DOHH2 (cell line): ENCODE measurements around the gene KRTAP2-1.
"Not testable (repeated sequence)": the region's sequence is repeated elsewhere in the genome, so short reads cannot be mapped to it uniquely, and the experiment has no call there.

Source experiments
- H3F3A ChIP-seq: fragments of 200-600 bp; sonication (generic), shearing (Covaris generic); 2 replicates; pipeline ENCODE4 v1.6.0; 2016; ENCODE audit warnings: antibody characterized with exemption, mild to moderate bottlenecking; ENCODE audit not compliant: control insufficient read depth, insufficient read depth
- H3K27ac ChIP-seq: fragments of 200-600 bp; sonication (generic); 2 replicates; pipeline ENCODE4 v1.5.1; 2014; ENCODE audit warnings: low read depth, mild to moderate bottlenecking, low read length, moderate library complexity
- H3K27me3 ChIP-seq: fragments of 200-600 bp; sonication (generic); 2 replicates; pipeline ENCODE4 v1.6.1; 2014; ENCODE audit warnings: mild to moderate bottlenecking, low read length, mixed read lengths; ENCODE audit not compliant: control insufficient read depth
- H3K36me3 ChIP-seq: fragments of 200-600 bp; sonication (generic); 2 replicates; pipeline ENCODE4 v1.6.1; 2014; ENCODE audit warnings: mild to moderate bottlenecking, low read length, moderate library complexity, mixed read lengths; ENCODE audit not compliant: control insufficient read depth
- H3K4me1 ChIP-seq: fragments of 200-600 bp; sonication (generic); 2 replicates; pipeline ENCODE4 v1.6.1; 2014; ENCODE audit warnings: mild to moderate bottlenecking, low read length, mixed read lengths; ENCODE audit not compliant: control insufficient read depth
- H3K4me2 ChIP-seq: fragments of 200-600 bp; sonication (generic); 2 replicates; pipeline ENCODE4 v1.6.0; 2014; ENCODE audit warnings: mild to moderate bottlenecking, low read length, moderate library complexity
- H3K4me3 ChIP-seq: fragments of 200-600 bp; sonication (generic); 2 replicates; pipeline ENCODE4 v1.5.1; 2014; ENCODE audit warnings: mild to moderate bottlenecking, low read length, mixed read lengths
- H3K79me2 ChIP-seq: fragments of 200-600 bp; sonication (generic); 2 replicates; pipeline ENCODE4 v1.6.1; 2014; ENCODE audit warnings: mild to moderate bottlenecking, low read length, mixed read lengths; ENCODE audit not compliant: control insufficient read depth
- H3K9me2 ChIP-seq: fragments of 200-600 bp; sonication (generic); replicated peaks from 2 replicates; pipeline ENCODE4 v1.6.1; 2014; ENCODE audit warnings: mild to moderate bottlenecking, low read length, mixed read lengths; ENCODE audit not compliant: control insufficient read depth
- H3K9me3 ChIP-seq: fragments of 200-600 bp; sonication (generic); 2 replicates; pipeline ENCODE4 v1.6.1; 2014; ENCODE audit warnings: antibody characterized with exemption, low read length, mixed read lengths; ENCODE audit not compliant: control insufficient read depth, insufficient read depth
- H4K20me1 ChIP-seq: fragments of 200-600 bp; sonication (generic); 2 replicates; pipeline ENCODE4 v1.6.0; 2014; ENCODE audit warnings: low read depth, mild to moderate bottlenecking, antibody characterized with exemption, low read length, moderate library complexity; ENCODE audit not compliant: control insufficient read depth, insufficient read depth
- EZH2phosphoT487 ChIP-seq: fragments of 200-600 bp; sonication (generic); IDR thresholded peaks from 2 replicates; pipeline ENCODE4 v1.6.1; 2017; ENCODE audit warnings: borderline replicate concordance, mild to moderate bottlenecking, antibody characterized with exemption, low read length, moderate library complexity, mixed read lengths
- TF ChIP-seq, protein P1 (sequence below): fragments of 200-600 bp; sonication (generic); IDR thresholded peaks from one replicate; pipeline ENCODE4 v1.5.1; 2014; ENCODE audit warnings: antibody characterized with exemption, mild to moderate bottlenecking, low read depth, low read length; ENCODE audit not compliant: poor library complexity, severe bottlenecking

The KRTAP2-1 gene

DNA sequence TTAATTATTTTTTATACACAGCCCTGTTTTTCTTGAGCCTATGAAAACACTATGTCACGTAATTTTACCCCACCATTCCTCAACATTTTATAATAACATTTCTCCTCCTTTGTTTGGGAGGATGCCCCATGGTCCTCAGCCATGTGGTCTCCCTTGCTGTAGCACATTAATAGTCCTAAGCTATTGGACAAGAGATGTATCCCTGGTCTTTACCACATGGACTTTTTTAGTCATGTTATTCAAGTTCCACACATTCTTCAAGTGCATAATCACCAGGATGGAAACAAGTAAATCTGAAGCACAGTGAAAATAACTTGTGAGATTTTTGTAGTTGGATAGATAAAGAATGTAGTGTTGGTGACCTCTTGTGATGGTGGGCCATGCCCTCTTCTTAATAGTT, 14.8 kb upstream of the KRTAP2-1 start:
- TF ChIP-seq, protein P1, sequence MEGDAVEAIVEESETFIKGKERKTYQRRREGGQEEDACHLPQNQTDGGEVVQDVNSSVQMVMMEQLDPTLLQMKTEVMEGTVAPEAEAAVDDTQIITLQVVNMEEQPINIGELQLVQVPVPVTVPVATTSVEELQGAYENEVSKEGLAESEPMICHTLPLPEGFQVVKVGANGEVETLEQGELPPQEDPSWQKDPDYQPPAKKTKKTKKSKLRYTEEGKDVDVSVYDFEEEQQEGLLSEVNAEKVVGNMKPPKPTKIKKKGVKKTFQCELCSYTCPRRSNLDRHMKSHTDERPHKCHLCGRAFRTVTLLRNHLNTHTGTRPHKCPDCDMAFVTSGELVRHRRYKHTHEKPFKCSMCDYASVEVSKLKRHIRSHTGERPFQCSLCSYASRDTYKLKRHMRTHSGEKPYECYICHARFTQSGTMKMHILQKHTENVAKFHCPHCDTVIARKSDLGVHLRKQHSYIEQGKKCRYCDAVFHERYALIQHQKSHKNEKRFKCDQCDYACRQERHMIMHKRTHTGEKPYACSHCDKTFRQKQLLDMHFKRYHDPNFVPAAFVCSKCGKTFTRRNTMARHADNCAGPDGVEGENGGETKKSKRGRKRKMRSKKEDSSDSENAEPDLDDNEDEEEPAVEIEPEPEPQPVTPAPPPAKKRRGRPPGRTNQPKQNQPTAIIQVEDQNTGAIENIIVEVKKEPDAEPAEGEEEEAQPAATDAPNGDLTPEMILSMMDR: no peak
- no peak for TF ChIP-seq EZH2phosphoT487
- Histone ChIP-seq H3K4me1 (no peaks in the 10 kb centered on the region), H3K9me2 (no peaks in the 10 kb centered on the region), H3K79me2 (no peaks in the 10 kb centered on the region), H3K36me3 (no peaks in the 10 kb centered on the region), H3K4me3 (no peak overlapping the region), H4K20me1 (no peaks in the 10 kb centered on the region), H3F3A (no peaks in the 10 kb centered on the region), H3K27me3 (no peaks in the 10 kb centered on the region), H3K27ac (no peak overlapping the region), H3K4me2 (no peak overlapping the region), H3K9me3 (no peaks in the 10 kb centered on the region)

DNA sequence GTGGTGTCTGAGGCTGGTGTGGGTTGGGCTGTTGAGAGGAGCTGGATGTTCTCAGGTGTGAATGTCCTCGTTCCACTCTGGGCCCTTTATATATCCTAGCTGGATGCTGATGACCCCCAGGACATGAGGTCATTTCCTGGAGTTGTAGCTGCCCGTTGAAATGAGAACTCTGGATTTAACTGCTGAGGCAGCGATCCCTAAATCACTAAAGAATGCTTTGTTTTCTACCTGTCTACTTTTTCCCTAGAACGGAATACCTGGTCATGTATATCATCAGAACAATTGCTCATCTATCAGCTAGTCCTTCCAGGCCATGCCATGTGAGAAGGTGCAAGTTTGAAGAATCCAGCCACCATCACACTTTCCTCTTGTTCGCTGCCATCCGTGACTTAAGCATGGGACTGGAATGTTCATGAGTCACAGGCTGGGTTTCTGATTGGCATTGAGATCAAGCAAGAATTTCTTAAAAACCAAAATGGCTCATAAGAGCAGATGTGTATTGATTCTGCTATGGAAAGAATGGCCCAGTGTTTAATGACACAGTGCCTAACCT, 13.0 kb upstream of the KRTAP2-1 start, which contains the start of gene KRTAP2-3:
TSS of gene KRTAP2-3 (minus strand) at position 63 of the 553 bp plus-strand sequence. CDS start 64 bp downstream, outside the sequence.
- no peaks in the 10 kb centered on the region for H3K9me2 ChIP-seq
- H3K4me3 ChIP-seq: no peak within 1 kb of the TSS
- no peak within 1 kb of the TSS for H3K4me2 ChIP-seq
- H3K27me3 ChIP-seq: 0 out of 2 replicates have a peak, but pooled peaks cover 2% of the 10 kb centered on the region
- no peaks in the 10 kb centered on the region for H3K4me1 ChIP-seq
- H3K9me3 ChIP-seq: no peaks in the 10 kb centered on the region
- H3K27ac ChIP-seq: no peak within 1 kb of the TSS
- H3K36me3 ChIP-seq: no peaks in the 10 kb centered on the region
- no peak for TF ChIP-seq EZH2phosphoT487
- TF ChIP-seq, protein P1: no peak
- H4K20me1 ChIP-seq: no peaks in the 10 kb centered on the region
- H3K79me2 ChIP-seq: no peaks in the 10 kb centered on the region
- H3F3A ChIP-seq: no peaks in the 10 kb centered on the region

DNA sequence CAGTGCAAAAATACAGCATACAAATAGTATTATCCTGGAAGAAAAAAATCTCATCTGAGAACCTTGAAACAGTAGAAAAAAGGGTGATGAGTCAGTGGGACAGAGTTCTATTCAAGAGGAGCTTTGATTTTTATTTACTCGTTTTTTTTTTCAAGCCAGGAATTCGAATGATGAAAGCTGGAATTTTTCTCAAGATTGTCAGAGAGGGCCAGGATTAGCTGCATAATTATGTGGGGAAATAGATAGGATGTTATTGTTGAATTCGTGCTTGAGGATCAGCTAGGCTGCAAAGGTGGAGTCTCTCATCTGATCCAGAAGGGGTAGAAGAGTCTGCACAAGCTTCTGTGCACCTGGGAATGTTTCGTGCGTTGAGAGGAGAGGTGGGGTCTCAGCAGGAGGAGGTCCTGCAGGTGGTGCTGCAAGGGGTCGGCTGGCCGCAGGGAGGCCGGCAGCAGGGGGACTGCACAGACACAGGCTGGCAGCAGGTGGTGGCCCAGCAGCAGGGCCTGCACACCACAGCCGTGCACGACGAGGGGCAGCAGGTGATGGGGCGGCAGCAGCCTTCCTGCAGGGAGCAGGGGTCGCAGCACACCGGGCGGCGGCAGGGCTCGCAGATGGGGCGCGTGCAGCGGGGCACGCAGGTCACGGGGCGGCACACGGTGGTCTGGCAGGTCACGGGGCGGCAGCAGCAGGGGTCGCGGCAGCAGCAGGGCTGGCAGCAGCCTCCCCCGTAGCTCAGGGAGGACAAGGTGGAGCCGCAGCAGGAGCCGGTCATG, 12.3 kb upstream of the KRTAP2-1 start:
- H3K4me2 ChIP-seq, H3K4me3 ChIP-seq, H3K27ac ChIP-seq, H3F3A ChIP-seq, H3K4me1 ChIP-seq, H4K20me1 ChIP-seq, H3K9me2 ChIP-seq, H3K36me3 ChIP-seq, H3K9me3 ChIP-seq, H3K27me3 ChIP-seq, H3K79me2 ChIP-seq: not testable (repeated sequence)

DNA sequence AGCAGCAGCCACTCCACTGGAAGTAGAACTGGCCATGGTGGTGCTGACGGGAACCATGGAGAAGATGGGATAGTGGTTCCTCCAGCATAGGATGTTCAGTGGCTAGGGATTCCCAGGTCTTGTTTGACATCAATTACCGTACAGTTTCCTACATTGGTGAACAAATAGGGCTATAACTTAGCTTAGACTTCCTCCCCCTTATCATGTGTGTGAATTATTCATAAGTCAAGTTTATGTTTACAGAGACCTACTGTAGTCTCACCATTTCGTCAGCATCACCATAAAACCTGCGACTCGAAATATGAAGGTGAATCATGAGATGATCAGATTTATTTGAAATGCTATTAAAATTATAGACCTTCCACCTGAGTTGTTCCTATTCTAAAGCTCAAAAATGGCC, 11.6 kb upstream of the KRTAP2-1 start:
- TF ChIP-seq EZH2phosphoT487: no peak
- TF ChIP-seq, protein P1: no peak

More for the DNA sequence above, 11.6 kb upstream of the KRTAP2-1 start:
- Histone ChIP-seq H3K36me3 (no peaks in the 10 kb centered on the region), H3K9me3 (no peaks in the 10 kb centered on the region), H3K79me2 (no peaks in the 10 kb centered on the region), H3K27ac (no peak overlapping the region), H3K27me3 (0 out of 2 replicates have a peak, but pooled peaks cover 2% of the 10 kb centered on the region), H3K4me1 (no peaks in the 10 kb centered on the region), H3K9me2 (no peaks in the 10 kb centered on the region), H3K4me2 (no peak overlapping the region), H3K4me3 (no peak overlapping the region), H4K20me1 (no peaks in the 10 kb centered on the region), H3F3A (no peaks in the 10 kb centered on the region)
